RWPE2 (cell line): ENCODE results near the gene OIP5.

Source experiments
- ATAC-seq: fragments of 200-7000 bp; cut with Tn5 transposase; 3 replicates; pipeline ENCODE4 v1.9.1; 2021; ENCODE audit warnings: low read depth
- DNase-seq: peaks from one replicate; pipeline ENCODE4 v3.0.0-alpha.2; 2020; ENCODE audit warnings: low spot score
- H3K27ac ChIP-seq: fragments of 450-650 bp; 2 replicates; pipeline ENCODE4 v1.5.1; 2017; ENCODE audit warnings: mild to moderate bottlenecking; ENCODE audit not compliant: poor library complexity, severe bottlenecking
- H3K27me3 ChIP-seq: fragments of 250-450 bp; sonication (Bioruptor Pico); 2 replicates; pipeline ENCODE4 v1.5.1; 2021; ENCODE audit warnings: mild to moderate bottlenecking, moderate library complexity; ENCODE audit not compliant: insufficient read depth, poor library complexity, severe bottlenecking
- H3K36me3 ChIP-seq: fragments of 250-450 bp; sonication (Bioruptor Pico); 2 replicates; pipeline ENCODE4 v1.5.1; 2020; ENCODE audit warnings: low read depth, mild to moderate bottlenecking, moderate library complexity
- H3K4me1 ChIP-seq: fragments of 250-450 bp; sonication (Bioruptor Pico); 2 replicates; pipeline ENCODE4 v1.5.1; 2021; ENCODE audit warnings: mild to moderate bottlenecking, moderate library complexity; ENCODE audit not compliant: insufficient read depth, poor library complexity, severe bottlenecking
- H3K4me3 ChIP-seq: fragments of 250-450 bp; sonication (Bioruptor Pico); 2 replicates; pipeline ENCODE4 v1.5.1; 2021; ENCODE audit warnings: mild to moderate bottlenecking, moderate library complexity; ENCODE audit not compliant: severe bottlenecking
- H3K9me3 ChIP-seq: fragments of 250-450 bp; sonication (Bioruptor Pico); 2 replicates; pipeline ENCODE4 v1.5.1; 2021; ENCODE audit warnings: mild to moderate bottlenecking, moderate library complexity; ENCODE audit not compliant: severe bottlenecking
- CTCF ChIP-seq: fragments of 450-650 bp; IDR thresholded peaks from one replicate; pipeline ENCODE4 v1.5.1; 2017; ENCODE audit warnings: mild to moderate bottlenecking, moderate library complexity; ENCODE audit not compliant: poor library complexity, severe bottlenecking

The OIP5 gene

DNA sequence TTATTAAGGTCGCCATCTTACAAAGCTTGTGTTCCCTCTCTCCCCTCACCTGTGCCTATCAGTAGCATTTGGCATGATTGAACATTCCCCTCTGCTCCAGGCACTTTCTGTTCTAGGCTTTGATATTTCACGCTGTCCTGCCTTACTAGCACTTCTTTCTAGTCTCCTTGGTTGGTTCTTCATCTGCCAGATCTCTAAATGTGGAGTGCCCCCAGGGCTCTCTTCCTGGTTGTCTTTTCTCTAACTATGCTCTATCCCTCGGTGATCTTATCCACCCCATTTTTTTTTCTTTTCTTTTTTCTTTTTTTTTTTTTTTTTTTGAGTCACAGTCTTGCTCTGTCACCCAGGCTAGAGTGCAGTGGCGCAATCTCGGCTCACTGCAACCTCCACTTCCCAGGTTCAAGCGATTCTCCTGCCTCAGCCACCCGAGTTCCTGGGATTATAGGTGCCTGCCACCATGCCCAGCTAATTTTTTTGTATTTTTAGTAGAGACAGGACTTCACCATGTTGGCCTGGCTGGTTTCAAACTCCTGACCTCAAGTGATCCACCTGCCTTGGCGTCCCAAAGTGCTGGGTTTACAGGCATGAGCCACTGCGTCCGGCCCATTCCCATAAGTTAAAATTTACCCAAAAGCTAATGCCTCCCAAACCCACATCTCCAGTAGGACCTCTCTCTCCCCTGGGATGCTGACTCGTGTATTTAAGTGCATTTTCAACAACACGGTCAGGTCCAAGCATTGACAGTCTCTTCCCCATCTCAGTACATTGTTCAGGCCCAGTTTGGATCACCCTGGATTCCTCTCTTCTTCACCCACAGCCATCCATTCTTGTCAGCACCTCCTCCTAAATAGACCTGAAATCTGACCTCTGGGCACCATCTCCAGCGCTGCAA lies 5.5 kb upstream of the OIP5 start:
- no peak for ATAC-seq
- peak; percentile 8 for DNase-seq
- peaks cover 69% of the 10 kb centered on the region for H3K36me3 ChIP-seq
- H3K27ac ChIP-seq: no peak overlapping the region
- no peaks in the 10 kb centered on the region for H3K9me3 ChIP-seq
- H3K27me3 ChIP-seq: no peaks in the 10 kb centered on the region
- no peak overlapping the region for H3K4me3 ChIP-seq
- no peak for TF ChIP-seq CTCF
- peaks cover 13% of the 10 kb centered on the region for H3K4me1 ChIP-seq

DNA sequence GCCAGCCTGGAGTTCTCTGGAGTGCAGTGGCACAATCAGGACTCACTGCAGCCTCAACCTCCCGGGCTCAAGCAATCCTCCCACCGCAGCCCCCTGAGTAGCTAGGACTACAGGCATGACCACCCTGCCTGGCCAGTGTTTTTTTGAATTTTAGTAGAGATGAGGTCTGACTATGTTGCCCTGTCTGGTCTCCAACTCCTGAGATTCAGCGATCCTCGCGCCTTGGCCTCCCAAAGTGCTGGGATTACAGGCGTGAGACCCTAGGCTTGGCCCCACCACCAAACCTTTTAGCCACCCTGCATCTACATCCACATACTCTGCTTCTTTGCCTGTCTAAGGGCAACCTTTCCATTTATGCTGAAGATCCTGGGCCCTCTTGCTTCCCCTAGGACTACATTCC lies 4.7 kb upstream of the OIP5 start:
- ATAC-seq (no peak), DNase-seq (peak; percentile 41)
- no peak for TF ChIP-seq CTCF
- H3K4me1 ChIP-seq: peaks cover 13% of the 10 kb centered on the region
- H3K9me3 ChIP-seq: no peaks in the 10 kb centered on the region
- H3K36me3 ChIP-seq: peaks cover 61% of the 10 kb centered on the region
- H3K4me3 ChIP-seq: no peak overlapping the region
- no peak overlapping the region for H3K27ac ChIP-seq
- no peaks in the 10 kb centered on the region for H3K27me3 ChIP-seq

- Histone ChIP-seq H3K9me3 (no peaks in the 10 kb centered on the region), H3K27me3 (no peaks in the 10 kb centered on the region), H3K4me1 (peaks cover 13% of the 10 kb centered on the region), H3K27ac (no peak overlapping the region), H3K4me3 (no peak overlapping the region), H3K36me3 (peaks cover 56% of the 10 kb centered on the region)
- ATAC-seq: no peak
- no peak for TF ChIP-seq CTCF
- peak; percentile 1 for DNase-seq
Measured at GRCh38 chr15:41336549-41336948, 4.2 kb upstream of the OIP5 start.

DNA sequence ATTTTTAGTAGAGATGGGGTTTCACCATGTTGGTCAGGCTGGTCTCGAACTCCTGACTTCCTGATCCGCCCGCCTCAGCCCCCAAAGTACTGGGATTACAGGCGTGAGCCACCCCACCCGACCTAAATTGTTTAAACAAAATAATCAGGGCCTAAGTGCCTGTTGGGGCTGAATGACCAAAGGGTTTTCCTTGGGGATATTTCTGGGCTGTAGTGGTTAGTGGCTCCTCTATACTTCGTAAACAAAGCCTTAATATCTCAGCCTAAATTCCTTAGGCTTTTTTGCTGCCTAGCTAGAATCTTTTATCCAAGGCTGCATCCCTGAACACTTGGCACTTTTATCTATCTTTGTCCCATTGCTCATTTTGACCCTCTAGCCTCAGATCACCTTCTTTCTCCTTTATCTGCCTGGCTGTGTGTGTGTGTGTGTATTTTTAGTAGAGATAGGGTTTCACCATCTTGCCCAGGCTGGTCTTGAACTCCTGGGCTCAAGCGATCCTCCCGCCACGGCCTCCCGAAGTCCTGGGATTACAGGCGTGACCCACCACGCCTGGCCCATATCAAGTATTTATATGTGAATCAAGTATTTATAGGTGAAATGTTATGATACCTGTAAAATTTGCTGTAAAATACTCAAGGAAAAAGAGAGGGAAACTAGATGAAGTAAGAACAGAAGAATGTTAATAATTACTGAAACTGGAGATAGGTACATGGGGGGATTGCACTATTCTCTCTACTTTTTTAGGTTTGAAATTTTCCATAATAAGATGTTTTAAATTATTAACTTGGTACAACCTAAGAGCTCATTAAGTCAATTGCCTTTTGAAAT lies 2.1 kb upstream of the OIP5 start:
- peak; percentile 41 for DNase-seq

More for the DNA sequence above, 2.1 kb upstream of the OIP5 start:
- ATAC-seq: no peak
- peak overlapping the region; percentile 82 for H3K4me3 ChIP-seq
- peaks cover 13% of the 10 kb centered on the region for H3K4me1 ChIP-seq
- TF ChIP-seq CTCF: no peak
- H3K27ac ChIP-seq: no peak overlapping the region
- no peaks in the 10 kb centered on the region for H3K9me3 ChIP-seq
- H3K27me3 ChIP-seq: no peaks in the 10 kb centered on the region
- peaks cover 45% of the 10 kb centered on the region for H3K36me3 ChIP-seq
